CD8-positive, alpha-beta memory T cell (primary cell): ENCODE measurements around the gene SPTLC1. TPM values are rescaled to one million over a fixed set of nuclear protein-coding genes. Genes with fewer than 3 reads are reported as not detected.

Source experiments
- CTCF ChIA-PET: fragments of 350-600 bp; sonication (Branson Sonifier 250); formaldehyde crosslinking; loops from one replicate; lab custom pipeline; 2021; ENCODE audit warnings: antibody characterized with exemption; lab: Charles Lee
- POLR2A ChIA-PET: fragments of 350-600 bp; sonication (Branson Sonifier 250); formaldehyde crosslinking; loops from one replicate; lab custom pipeline; 2021; ENCODE audit warnings: antibody characterized with exemption; lab: Charles Lee
- DNase-seq, 5 donors: peaks; one replicate each; pipeline versions ENCODE4 v3.0.0 to v3.0.0-alpha.2; 2020 to 2022; ENCODE audit warnings: mixed read lengths in 1 of 5
- H3K27ac ChIP-seq: one replicate; pipeline ENCODE4 v1.7.0; 2013; ENCODE audit warnings: low read depth, mild to moderate bottlenecking, low read length, moderate library complexity
- H3K27me3 ChIP-seq: 2 replicates; pipeline ENCODE4 v1.7.0; 2013; ENCODE audit warnings: low read length, mild to moderate bottlenecking; ENCODE audit not compliant: insufficient read depth, poor library complexity, severe bottlenecking
- H3K36me3 ChIP-seq: 2 replicates; pipeline ENCODE4 v1.7.0; 2013; ENCODE audit warnings: mild to moderate bottlenecking, low read length, moderate library complexity; ENCODE audit not compliant: insufficient read depth
- H3K4me1 ChIP-seq: 2 replicates; pipeline ENCODE4 v1.7.0; 2013; ENCODE audit warnings: mild to moderate bottlenecking, low read length, moderate library complexity; ENCODE audit not compliant: insufficient read depth
- H3K4me3 ChIP-seq: 2 replicates; pipeline ENCODE4 v1.7.0; 2013; ENCODE audit warnings: mild to moderate bottlenecking, low read length
- H3K9me3 ChIP-seq: 2 replicates; pipeline ENCODE4 v1.7.0; 2013; ENCODE audit warnings: mild to moderate bottlenecking, low read length
- H3K27ac Mint-ChIP-seq, 8 donors: one replicate each; pipeline ENCODE4 v1.8.0; 2020 to 2021; ENCODE audit warnings: mixed read lengths in 8 of 8, mild to moderate bottlenecking in 6 of 8, inconsistent platforms in 3 of 8, moderate library complexity in 3 of 8
- H3K27me3 Mint-ChIP-seq, 2 donors: one replicate each; pipeline ENCODE4 v1.8.0; 2020 to 2021; ENCODE audit warnings: mixed read lengths in 2 of 2, mild to moderate bottlenecking in 1 of 2, moderate library complexity in 1 of 2
- H3K36me3 Mint-ChIP-seq, 3 donors: one replicate each; pipeline ENCODE4 v1.8.0; 2020 to 2021; ENCODE audit warnings: mixed read lengths in 3 of 3, inconsistent platforms in 1 of 3, mild to moderate bottlenecking in 1 of 3
- H3K4me1 Mint-ChIP-seq, 3 donors: one replicate each; pipeline ENCODE4 v1.8.0; 2020 to 2021; ENCODE audit warnings: mixed read lengths in 3 of 3, inconsistent platforms in 1 of 3, mild to moderate bottlenecking in 1 of 3
- H3K4me3 Mint-ChIP-seq, 7 donors: one replicate each; pipeline ENCODE4 v1.8.0; 2020 to 2021; ENCODE audit warnings: mixed read lengths in 7 of 7, mild to moderate bottlenecking in 6 of 7, moderate library complexity in 4 of 7, inconsistent platforms in 2 of 7
- H3K9me3 Mint-ChIP-seq, 5 donors: one replicate each; pipeline ENCODE4 v1.8.0; 2020 to 2022; ENCODE audit warnings: mixed read lengths in 5 of 5, mild to moderate bottlenecking in 3 of 5, moderate library complexity in 2 of 5, inconsistent platforms in 1 of 5
- polyA plus RNA-seq: library from polyadenylated mRNA; unstranded; fragments of 300-500 nt; fragmentation: Illumina TruSeq; gene quantifications from one replicate; pipeline ENCODE4 v1.2.3, GENCODE V29; 2021
- total RNA-seq, 2 experiments: library from RNA; stranded (reverse); gene quantifications; one replicate each; pipeline ENCODE4 v1.2.3, GENCODE V29; 2021

Gene SPTLC1
- total and polyA plus RNA-seq, 3 experiments from 2014 or later, result 38.8 to 64.0 (median 60.7) TPM

DNA sequence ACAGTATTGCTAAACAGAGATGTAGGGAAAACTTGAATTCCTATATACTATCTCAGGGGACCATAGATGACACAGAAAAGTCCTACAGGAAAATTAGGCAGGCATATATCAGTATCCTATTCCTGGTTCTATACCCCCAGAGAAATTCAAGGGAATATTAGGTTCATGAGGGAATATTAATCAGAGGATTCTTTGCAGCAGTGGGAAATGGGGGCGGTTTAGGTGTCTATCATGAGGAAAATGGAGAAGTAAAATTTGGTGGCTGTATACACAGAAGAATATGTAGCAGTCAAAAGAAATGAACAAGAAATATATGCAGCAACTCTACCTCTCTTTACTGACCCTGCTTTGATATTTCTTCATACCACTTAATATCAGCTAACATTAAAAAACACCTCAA lies 20.0 kb downstream of the SPTLC1 start:
- no peak overlapping the region for H3K4me3 ChIP-seq
- peaks cover 4% of the 10 kb centered on the region for H3K36me3 ChIP-seq
- H3K9me3 ChIP-seq, result no peaks in the 10 kb centered on the region
- H3K36me3 Mint-ChIP-seq, result peaks cover 0 to 47% (median 15%) of the 10 kb centered on the region in 3 donors
- no peak for DNase-seq
- H3K4me1 ChIP-seq, result no peaks in the 10 kb centered on the region
- peaks cover 47 to 82% (median 61%) of the 10 kb centered on the region in 3 donors for H3K4me1 Mint-ChIP-seq
- CTCF ChIA-PET, result no interaction called here
- H3K27me3 ChIP-seq, result no peaks in the 10 kb centered on the region
- H3K27ac Mint-ChIP-seq, result peak overlapping the region in 1 of 8 donors; percentile 37
- H3K27ac ChIP-seq, result no peak overlapping the region
- no peak overlapping the region for H3K4me3 Mint-ChIP-seq
- POLR2A ChIA-PET, result no interaction called here
- no peaks in the 10 kb centered on the region for H3K27me3 Mint-ChIP-seq
- H3K9me3 Mint-ChIP-seq, result no peaks in the 10 kb centered on the region

DNA sequence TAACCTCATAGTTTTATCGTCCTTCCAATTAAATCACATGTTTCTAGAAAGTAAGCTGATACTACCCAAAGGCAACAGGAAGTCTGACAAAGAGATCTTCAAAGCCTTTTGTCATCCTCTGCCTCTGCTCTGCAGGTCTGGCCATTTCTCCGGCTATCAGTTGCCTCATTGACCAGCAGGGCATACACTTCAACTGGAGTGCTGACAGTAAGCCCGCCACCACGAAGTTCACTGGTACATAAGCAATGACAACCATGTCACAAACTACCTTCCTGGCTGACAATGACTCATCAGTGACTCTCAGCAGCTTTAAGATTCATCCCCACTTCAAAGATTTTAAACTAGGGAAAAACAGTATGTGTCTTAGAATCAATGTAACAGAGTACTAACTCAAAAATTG lies 20.6 kb downstream of the SPTLC1 start:
- no peak for DNase-seq
- peaks cover 4% of the 10 kb centered on the region for H3K36me3 ChIP-seq
- ChIA-PET CTCF (no interaction called here), POLR2A (no interaction called here)
- Mint-ChIP-seq H3K4me3 (peak overlapping the region in 1 of 7 donors; percentile 8), H3K36me3 (peaks cover 0 to 47% (median 15%) of the 10 kb centered on the region in 3 donors), H3K27me3 (no peaks in the 10 kb centered on the region), H3K4me1 (peaks cover 50 to 82% (median 61%) of the 10 kb centered on the region in 3 donors), H3K27ac (peak overlapping the region in 5 of 8 donors; percentile 7 to 54 (median 30)), H3K9me3 (no peaks in the 10 kb centered on the region)
- H3K9me3 ChIP-seq, result no peaks in the 10 kb centered on the region
- H3K27ac ChIP-seq, result no peak overlapping the region
- H3K4me1 ChIP-seq, result no peaks in the 10 kb centered on the region
- no peak overlapping the region for H3K4me3 ChIP-seq
- no peaks in the 10 kb centered on the region for H3K27me3 ChIP-seq

- Mint-ChIP-seq H3K4me1 (peaks cover 0 to 3% (median 0%) of the 10 kb centered on the region in 3 donors), H3K36me3 (peaks cover 0 to 34% (median 12%) of the 10 kb centered on the region in 3 donors), H3K4me3 (no peak overlapping the region), H3K27ac (no peak overlapping the region), H3K27me3 (no peaks in the 10 kb centered on the region), H3K9me3 (no peaks in the 10 kb centered on the region)
- H3K36me3 ChIP-seq, result peaks cover 27% of the 10 kb centered on the region
- H3K27me3 ChIP-seq, result no peaks in the 10 kb centered on the region
- ChIA-PET POLR2A (no interaction called here), CTCF (no interaction called here)
- no peaks in the 10 kb centered on the region for H3K4me1 ChIP-seq
- DNase-seq, result no peak
- no peaks in the 10 kb centered on the region for H3K9me3 ChIP-seq
- H3K4me3 ChIP-seq, result no peak overlapping the region
- no peak overlapping the region for H3K27ac ChIP-seq
Observed at GRCh38 chr9:92077888-92078287, 37.3 kb downstream of the SPTLC1 start.

DNA sequence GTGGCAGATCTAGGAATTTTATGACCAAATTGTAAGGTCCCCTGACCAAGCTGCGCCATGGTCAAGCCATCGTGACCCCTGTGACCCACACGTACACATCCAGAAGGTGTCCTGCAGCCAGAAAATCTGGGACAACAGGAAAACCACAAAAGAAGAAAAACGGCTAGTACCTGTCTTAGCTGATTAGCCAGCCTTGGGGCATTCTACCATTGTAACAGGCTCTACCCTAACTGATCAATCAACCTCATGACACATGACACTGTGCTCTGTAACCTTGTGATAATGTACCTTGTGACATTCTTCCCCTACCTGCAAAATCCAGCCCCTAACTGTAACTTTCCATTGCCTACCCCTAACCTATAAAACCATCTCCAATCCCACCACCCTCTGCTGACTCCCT lies 43.6 kb downstream of the SPTLC1 start:
- Histone ChIP-seq H3K27ac (no peak overlapping the region), H3K9me3 (no peaks in the 10 kb centered on the region), H3K36me3 (peaks cover 21% of the 10 kb centered on the region), H3K4me1 (no peaks in the 10 kb centered on the region), H3K27me3 (no peaks in the 10 kb centered on the region), H3K4me3 (no peak overlapping the region)
- ChIA-PET CTCF (no interaction called here), POLR2A (no interaction called here)
- no peak overlapping the region for H3K4me3 Mint-ChIP-seq
- H3K4me1 Mint-ChIP-seq, result peaks cover 0 to 10% (median 0%) of the 10 kb centered on the region in 3 donors
- DNase-seq, result no peak
- no peaks in the 10 kb centered on the region for H3K9me3 Mint-ChIP-seq
- H3K27me3 Mint-ChIP-seq, result no peaks in the 10 kb centered on the region
- H3K27ac Mint-ChIP-seq, result peak overlapping the region in 3 of 8 donors; percentile 4 to 21 (median 16)
- H3K36me3 Mint-ChIP-seq, result peaks cover 5 to 58% (median 17%) of the 10 kb centered on the region in 3 donors

- no peaks in the 10 kb centered on the region for H3K9me3 ChIP-seq
- H3K27ac Mint-ChIP-seq, result peak overlapping the region in 3 of 8 donors; percentile 29 to 43 (median 34)
- peaks cover 47% of the 10 kb centered on the region for H3K36me3 ChIP-seq
- no peaks in the 10 kb centered on the region for H3K4me1 ChIP-seq
- no peaks in the 10 kb centered on the region for H3K27me3 ChIP-seq
- no peak overlapping the region for H3K4me3 Mint-ChIP-seq
- POLR2A ChIA-PET, result no interaction called here
- peaks cover 11 to 25% (median 18%) of the 10 kb centered on the region in 5 donors for H3K9me3 Mint-ChIP-seq
- H3K36me3 Mint-ChIP-seq, result peaks cover 42 to 87% (median 44%) of the 10 kb centered on the region in 3 donors
- peaks cover 0 to 4% (median 0%) of the 10 kb centered on the region in 3 donors for H3K4me1 Mint-ChIP-seq
- no peaks in the 10 kb centered on the region for H3K27me3 Mint-ChIP-seq
- no peak overlapping the region for H3K27ac ChIP-seq
- CTCF ChIA-PET, result no interaction called here
- no peak overlapping the region for H3K4me3 ChIP-seq
- no peak for DNase-seq
Observed at GRCh38 chr9:92066168-92066567, 49.0 kb downstream of the SPTLC1 start.

DNA sequence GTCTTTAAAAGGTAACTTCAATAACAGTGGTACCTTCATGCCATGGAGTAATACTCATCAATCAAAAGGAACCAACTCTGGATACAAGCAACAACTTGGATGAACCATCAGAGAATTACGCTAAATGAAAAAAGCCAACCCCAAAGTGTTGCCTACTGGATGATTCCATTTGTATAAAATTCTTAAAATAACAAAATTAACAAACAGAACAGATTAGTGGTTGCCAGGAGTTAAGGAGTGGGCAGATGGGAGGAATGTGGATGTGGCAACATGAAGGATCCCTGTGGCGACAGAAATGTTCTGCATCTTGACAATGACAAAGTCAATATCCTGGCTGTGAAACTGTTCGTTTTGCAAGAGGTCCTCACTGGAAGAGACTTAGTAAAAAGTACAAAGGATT lies 50.5 kb downstream of the SPTLC1 start:
- Mint-ChIP-seq H3K36me3 (peaks cover 51 to 91% (median 58%) of the 10 kb centered on the region in 3 donors), H3K4me3 (no peak overlapping the region), H3K4me1 (peaks cover 6 to 10% (median 6%) of the 10 kb centered on the region in 3 donors), H3K9me3 (peaks cover 21 to 32% (median 27%) of the 10 kb centered on the region in 5 donors), H3K27me3 (no peaks in the 10 kb centered on the region), H3K27ac (no peak overlapping the region)
- ChIA-PET POLR2A (no interaction called here), CTCF (no interaction called here)
- Histone ChIP-seq H3K27me3 (no peaks in the 10 kb centered on the region), H3K36me3 (peaks cover 44% of the 10 kb centered on the region), H3K4me3 (no peak overlapping the region), H3K27ac (no peak overlapping the region), H3K9me3 (no peaks in the 10 kb centered on the region), H3K4me1 (no peaks in the 10 kb centered on the region)
- DNase-seq, result no peak

DNA sequence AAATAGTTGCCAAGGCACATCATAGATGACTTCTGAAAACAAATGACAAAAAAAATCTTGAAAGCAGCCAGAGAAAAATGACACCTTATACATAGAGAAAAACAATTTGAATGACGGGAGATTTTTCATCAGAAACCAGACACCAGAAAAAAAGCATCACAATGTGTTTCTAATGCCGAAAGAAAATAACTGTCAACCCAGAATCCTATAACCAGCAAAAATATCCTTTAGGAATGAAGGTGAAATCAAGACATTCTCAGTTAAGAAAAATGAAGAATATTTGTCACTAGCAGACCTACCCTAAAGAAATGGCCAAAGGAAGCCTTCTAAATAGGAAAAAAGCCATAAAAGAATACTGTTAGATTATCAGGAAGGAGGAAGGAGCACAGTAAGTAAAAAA lies 54.0 kb downstream of the SPTLC1 start:
- ChIA-PET CTCF (no interaction called here), POLR2A (no interaction called here)
- Histone ChIP-seq H3K27me3 (no peaks in the 10 kb centered on the region), H3K36me3 (peaks cover 38% of the 10 kb centered on the region), H3K4me1 (no peaks in the 10 kb centered on the region), H3K27ac (no peak overlapping the region), H3K9me3 (no peaks in the 10 kb centered on the region), H3K4me3 (no peak overlapping the region)
- Mint-ChIP-seq H3K4me1 (peaks cover 26 to 30% (median 30%) of the 10 kb centered on the region in 3 donors), H3K9me3 (peaks cover 21 to 32% (median 27%) of the 10 kb centered on the region in 5 donors), H3K4me3 (no peak overlapping the region), H3K27me3 (no peaks in the 10 kb centered on the region), H3K36me3 (peaks cover 53 to 92% (median 63%) of the 10 kb centered on the region in 3 donors), H3K27ac (no peak overlapping the region)
- DNase-seq, result no peak

- CTCF ChIA-PET, result no interaction called here
- Histone ChIP-seq H3K27ac (no peak overlapping the region), H3K9me3 (no peaks in the 10 kb centered on the region), H3K36me3 (peaks cover 23% of the 10 kb centered on the region), H3K4me1 (no peaks in the 10 kb centered on the region), H3K4me3 (no peak overlapping the region), H3K27me3 (no peaks in the 10 kb centered on the region)
- Mint-ChIP-seq H3K27ac (no peak overlapping the region), H3K36me3 (peaks cover 47 to 92% (median 58%) of the 10 kb centered on the region in 3 donors), H3K4me1 (peaks cover 25 to 30% (median 30%) of the 10 kb centered on the region in 3 donors), H3K9me3 (peaks cover 21 to 32% (median 27%) of the 10 kb centered on the region in 5 donors), H3K4me3 (no peak overlapping the region), H3K27me3 (no peaks in the 10 kb centered on the region)
- POLR2A ChIA-PET, result no interaction called here
- no peak for DNase-seq
Observed at GRCh38 chr9:92059661-92060060, 55.6 kb downstream of the SPTLC1 start.
